GM04504 (cell line): ENCODE data around the gene NR1H2.

Experiments used
- DNase-seq: peaks from one replicate; pipeline ENCODE4 v3.0.0-alpha.2; 2012; ENCODE audit warnings: low read depth

Gene NR1H2

GRCh38 chr19:50423279-50424113 lies 47.2 kb downstream of the NR1H2 start:
- no peak for DNase-seq

DNA sequence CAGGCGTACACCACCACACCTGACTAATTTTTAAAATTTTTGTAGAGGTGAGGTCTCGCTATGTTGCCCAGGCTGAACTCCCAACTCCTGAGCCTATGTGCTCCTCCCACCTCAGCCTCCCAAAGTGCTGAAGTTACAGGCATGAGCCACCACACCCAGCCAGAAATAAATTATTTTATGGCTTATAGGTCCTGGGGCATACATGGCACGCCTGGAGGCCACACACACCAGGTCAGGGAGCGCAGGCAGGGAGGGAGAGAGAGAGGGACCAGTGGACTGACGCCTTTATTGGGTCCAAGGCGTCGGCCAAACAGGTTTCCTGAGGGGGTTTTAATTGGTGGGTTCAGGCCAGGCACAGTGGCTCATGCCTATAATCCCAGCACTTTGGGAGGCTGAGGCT lies 49.3 kb downstream of the NR1H2 start:
- no peak for DNase-seq

DNA sequence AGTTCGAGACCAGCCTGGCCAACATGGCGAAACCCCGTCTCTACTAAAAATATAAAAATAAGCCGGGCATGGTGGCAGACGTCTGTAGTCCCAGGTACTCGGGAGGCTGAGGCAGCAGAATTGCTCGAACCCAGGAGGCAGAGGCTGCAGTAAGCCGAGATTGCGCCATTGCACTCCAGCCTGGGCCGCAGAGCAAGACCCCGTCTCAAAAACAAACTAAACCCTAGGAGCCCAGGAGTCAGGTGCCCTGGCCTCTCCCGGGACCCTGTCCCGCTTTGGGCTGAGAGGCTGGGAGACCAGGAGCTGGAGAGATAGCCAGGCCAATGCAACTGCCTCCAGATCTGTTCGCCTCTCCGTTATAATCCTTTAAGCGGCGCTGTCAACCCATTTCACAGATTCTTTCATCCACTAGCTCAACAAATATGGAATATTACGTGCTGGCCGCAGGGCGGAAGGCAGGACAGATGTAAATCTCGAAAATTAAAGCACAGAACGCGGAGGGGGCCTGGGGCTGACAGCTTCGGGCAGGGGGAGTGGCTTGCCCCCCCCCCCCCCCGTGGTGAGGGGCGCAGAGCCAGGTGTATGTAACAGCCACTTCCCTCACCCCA lies 51.2 kb downstream of the NR1H2 start:
- no peak for DNase-seq

GRCh38 chr19:50427997-50428425 lies 51.8 kb downstream of the NR1H2 start:
- no peak for DNase-seq

DNA sequence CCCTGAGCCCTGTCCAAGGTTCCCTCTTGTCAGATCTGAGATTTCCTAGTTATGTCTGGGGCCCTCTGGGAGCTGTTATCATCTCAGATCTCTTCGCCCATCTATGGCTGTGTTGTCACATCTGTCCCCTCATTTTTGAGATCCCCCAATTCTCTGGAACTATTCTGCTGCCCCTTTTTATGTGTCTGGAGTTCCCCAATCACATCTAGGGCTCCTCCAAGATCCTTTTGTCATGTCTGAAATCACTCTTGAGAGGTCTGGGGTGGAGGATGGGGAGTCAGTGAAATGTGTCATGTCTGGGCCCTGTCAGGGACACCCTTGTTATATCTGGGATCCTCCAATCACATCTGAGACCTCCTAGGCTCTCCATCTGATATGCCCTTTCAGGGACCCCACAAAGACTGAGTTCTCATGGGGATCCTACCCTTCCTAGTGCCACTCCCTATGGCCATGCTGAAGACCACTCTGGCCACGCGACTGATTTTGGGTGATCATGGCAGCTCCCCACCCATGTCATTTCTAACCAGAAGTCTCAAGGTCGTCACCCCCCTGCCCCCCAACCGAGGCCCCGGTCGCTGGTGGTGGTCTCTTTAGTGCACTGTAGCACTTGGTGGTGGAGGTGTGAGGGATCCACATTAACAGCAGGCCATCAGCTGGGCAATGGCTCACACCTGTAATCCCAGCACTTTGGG lies 52.7 kb downstream of the NR1H2 start:
- DNase-seq: no peak

DNA sequence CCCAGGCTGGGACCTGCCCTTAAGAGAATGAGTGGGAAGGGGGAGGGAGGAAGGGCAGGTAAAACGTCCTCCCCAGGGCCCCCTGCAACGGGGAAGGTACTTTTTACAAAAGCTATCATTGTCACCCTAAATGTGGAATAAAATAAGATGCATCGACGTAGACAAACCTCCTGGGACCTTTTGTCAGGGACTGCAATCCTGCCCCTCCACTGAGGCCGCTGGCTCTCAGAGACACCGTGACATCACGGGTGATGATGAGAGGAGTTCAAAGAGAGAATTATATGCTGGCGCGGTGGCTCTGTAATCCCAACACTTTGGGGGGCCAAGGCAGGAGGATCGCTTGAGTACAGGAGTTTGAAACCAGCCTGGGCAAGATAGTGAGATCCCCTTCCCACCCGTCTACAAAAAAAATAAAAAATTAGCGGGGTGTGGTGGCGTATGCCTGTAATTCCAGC lies 54.7 kb downstream of the NR1H2 start:
- no peak for DNase-seq

GRCh38 chr19:50431343-50432220 lies 55.3 kb downstream of the NR1H2 start:
- no peak for DNase-seq

- no peak for DNase-seq
These were observed 56.2 kb downstream of the NR1H2 start, which contains the start of gene MYBPC2 for GRCh38 chr19:50432221-50433028. MYBPC2 (plus strand) TSS chr19:50432892; CDS start chr19:50432954, 62 bp downstream.
